ES-I3 (cell line): ENCODE results near the gene EZH1.

Experiments used
- H3K36me3 ChIP-seq: 2 replicates; pipeline ENCODE4 v1.6.1; 2013; ENCODE audit warnings: mild to moderate bottlenecking, low read length, control low read depth, moderate library complexity; ENCODE audit not compliant: insufficient read depth
- H3K4me1 ChIP-seq: 2 replicates; pipeline ENCODE4 v1.6.1; 2013; ENCODE audit warnings: mild to moderate bottlenecking, control low read depth, low read length; ENCODE audit not compliant: insufficient read depth
- H3K9ac ChIP-seq: 2 replicates; pipeline ENCODE4 v1.6.1; 2013; ENCODE audit warnings: low read depth, mild to moderate bottlenecking, low read length, moderate library complexity
- H3K9me3 ChIP-seq: 2 replicates; pipeline ENCODE4 v1.6.1; 2013; ENCODE audit warnings: mild to moderate bottlenecking, low read length, moderate library complexity; ENCODE audit not compliant: control insufficient read depth, insufficient read depth

EZH1 gene

DNA sequence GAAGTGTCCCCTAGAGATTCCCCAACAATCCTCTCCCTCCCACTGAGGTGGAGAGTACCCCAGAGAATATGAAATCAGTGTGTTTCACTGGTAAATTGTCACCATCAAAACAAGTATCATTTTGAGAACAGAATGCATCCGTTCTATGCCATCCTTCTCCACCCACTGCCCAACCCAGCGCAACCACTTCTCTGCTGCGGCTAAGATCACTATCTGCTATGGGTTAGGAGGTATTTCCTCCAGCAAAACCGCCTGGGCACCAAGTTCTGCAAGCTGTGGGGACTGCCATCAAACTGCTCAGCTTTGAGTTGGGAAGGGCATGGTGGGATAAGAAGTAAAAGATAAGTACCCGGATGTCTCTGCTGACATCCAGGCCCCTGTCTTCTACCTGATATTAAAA, 38.1 kb downstream of the EZH1 start:
- Histone ChIP-seq H3K4me1 (no peaks in the 10 kb centered on the region), H3K9ac (no peak overlapping the region), H3K36me3 (peaks cover 24% of the 10 kb centered on the region), H3K9me3 (no peaks in the 10 kb centered on the region)

DNA sequence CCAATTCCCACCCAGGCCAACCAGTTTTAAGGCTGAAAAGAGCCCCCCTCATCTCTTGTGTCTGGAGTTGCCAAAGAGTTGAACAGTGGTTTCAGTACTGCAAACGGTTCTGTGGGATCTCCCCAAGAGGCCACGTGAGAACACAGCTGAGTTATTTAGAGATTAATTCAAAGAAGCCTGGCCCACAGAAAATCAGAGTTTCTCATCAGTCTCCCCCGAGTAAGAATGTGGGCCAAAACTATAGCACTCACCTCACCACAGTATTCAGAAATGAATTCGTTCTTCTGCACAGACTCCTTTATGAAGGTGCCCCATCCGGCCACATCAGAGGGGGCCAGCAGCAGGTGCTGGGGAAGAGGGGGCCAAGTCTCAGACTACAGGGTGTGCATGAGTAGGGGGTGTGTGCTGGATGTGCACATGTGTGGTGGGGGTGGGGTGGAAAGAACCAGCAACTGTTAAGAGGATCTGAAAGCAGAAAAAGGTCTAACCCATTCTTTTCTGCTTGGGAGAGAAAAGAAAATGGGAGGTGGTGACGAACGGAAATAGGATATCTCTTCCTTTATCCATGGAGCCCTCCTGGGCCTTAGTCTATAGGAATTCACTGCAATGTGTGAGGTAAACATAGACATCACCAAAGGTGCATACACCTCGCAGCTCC, 39.9 kb downstream of the EZH1 start:
- H3K9me3 ChIP-seq: no peaks in the 10 kb centered on the region
- peaks cover 24% of the 10 kb centered on the region for H3K36me3 ChIP-seq
- H3K4me1 ChIP-seq: no peaks in the 10 kb centered on the region
- no peak overlapping the region for H3K9ac ChIP-seq

DNA sequence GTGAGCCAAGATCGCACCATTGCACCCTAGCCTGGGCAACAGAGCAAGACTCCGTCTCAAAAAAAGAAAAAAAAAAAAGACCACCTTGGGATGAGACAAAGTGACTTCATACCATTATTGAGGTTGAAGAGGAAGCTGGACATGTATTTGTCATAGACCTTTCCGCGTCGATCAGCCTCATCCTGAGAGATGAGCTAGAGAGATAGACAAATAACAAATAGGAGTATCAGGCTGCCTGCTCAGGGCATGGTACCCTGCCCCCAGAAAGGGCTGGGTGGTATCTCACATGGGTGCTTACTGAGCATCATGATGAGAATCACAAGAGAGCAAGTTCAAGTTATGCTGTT, 40.4 kb downstream of the EZH1 start:
- no peaks in the 10 kb centered on the region for H3K9me3 ChIP-seq
- H3K9ac ChIP-seq: no peak overlapping the region
- H3K4me1 ChIP-seq: no peaks in the 10 kb centered on the region
- peaks cover 24% of the 10 kb centered on the region for H3K36me3 ChIP-seq

DNA sequence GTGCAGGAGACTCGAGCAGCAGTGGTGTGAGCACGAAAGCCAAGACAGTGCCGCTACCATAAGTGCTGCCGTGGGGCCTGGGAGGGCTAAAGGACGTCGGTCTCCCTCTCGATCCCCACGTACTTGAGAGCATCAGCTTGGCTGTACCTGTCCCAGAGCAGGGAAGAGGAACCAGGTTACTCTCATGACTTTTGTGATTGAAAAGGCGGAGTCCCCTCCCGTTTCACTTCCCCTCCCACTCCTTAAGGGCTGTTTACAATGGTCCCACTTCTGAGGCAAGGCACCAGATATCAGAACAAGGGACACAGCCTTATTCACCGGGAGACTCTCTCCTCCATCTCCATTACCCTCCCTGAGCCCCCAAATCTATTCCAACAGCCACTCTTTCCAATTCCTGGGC, 42.4 kb downstream of the EZH1 start:
- Histone ChIP-seq H3K4me1 (no peaks in the 10 kb centered on the region; the same call in 1 of the 2 replicates), H3K9ac (no peak overlapping the region), H3K36me3 (peaks cover 14% of the 10 kb centered on the region), H3K9me3 (no peaks in the 10 kb centered on the region)

DNA sequence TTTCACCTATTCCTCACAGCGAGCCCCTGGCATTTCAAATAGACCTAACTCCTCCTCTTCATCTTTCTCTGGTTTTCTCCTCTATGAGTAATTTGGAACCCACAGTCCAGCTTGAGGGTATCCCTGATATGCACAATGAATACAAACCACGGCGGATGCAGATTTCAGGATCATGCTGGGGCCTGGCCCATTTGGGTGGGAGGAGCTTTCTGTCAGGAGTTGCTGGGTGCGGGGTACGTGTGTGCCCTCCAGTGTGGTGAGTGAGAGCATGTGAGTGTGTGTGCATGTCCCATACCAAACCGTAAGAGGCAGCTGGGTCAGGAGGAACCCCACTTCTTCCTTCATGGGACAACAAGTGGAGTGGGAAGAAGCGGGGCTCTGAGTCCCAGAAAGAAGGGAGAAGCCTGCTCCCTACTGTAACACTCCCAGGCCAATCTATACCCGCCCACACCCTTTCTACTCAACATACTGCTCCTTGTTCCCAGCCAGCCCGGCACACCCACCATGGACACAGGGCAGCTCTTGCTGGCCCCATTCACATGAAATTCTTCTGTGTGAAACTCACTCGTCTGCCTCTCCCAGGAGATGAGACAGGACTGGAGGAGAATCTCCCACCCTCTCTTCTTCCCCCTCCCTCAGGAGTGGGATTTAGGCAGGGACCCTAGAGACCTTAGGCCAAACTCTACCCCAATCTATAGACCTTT, 44.1 kb downstream of the EZH1 start:
- Histone ChIP-seq H3K9ac (no peak overlapping the region), H3K9me3 (no peaks in the 10 kb centered on the region), H3K4me1 (no peaks in the 10 kb centered on the region; the same call in 1 of the 2 replicates), H3K36me3 (peaks cover 8% of the 10 kb centered on the region)

DNA sequence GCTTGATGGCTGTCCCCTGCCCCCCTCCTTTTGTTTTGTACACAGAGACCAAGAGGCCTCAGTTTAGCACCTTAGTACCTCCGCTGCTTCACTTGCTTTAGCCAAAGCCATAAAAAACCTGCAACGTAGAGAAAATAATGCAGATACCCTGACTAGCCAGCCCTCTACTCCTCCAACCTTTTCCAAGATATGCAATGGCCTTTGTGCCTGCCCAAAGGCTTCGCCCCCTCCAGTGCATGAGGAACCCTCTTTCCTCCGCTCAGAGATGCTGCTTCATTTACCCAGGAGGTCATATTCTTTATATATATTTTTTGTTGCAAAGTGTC, 45.5 kb downstream of the EZH1 start:
- Histone ChIP-seq H3K4me1 (no peaks in the 10 kb centered on the region; the same call in 1 of the 2 replicates), H3K9me3 (no peaks in the 10 kb centered on the region), H3K36me3 (peaks cover 8% of the 10 kb centered on the region), H3K9ac (no peak overlapping the region)

DNA sequence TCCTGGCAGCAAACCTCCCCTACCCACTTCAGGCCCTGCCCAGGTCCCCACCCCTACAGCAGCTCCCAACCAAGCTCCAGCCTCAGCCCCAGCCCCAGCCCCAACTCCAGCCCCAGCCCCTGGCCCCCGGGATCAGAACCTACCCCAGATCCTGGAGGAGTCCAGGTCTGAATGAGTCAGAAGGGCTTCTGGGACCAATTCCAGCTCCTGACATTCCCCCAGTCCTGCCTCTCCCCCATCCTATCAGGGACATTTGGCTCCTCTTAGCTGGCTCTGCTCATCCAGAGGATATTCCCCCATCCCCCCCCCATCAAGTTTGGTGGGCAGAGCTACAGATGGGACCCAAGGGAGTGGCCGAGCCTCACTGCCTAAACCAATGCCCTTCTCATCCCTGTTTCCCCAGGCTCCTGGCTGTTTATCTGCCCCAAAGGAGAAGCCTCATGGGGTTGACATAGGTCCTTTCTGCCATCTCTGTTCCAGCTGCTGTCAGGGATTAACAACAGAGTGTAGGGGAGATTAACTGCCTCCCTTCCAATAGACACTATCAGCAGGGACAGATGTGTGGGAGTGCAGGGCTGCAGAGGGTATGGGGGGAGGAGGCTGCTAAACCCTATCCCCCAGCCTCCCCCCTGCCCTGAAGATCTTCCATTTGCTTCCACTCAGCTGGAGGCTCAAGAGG, 46.0 kb downstream of the EZH1 start:
- no peaks in the 10 kb centered on the region for H3K9me3 ChIP-seq
- H3K9ac ChIP-seq: no peak overlapping the region
- H3K4me1 ChIP-seq: no peaks in the 10 kb centered on the region; the same call in 1 of the 2 replicates
- peaks cover 6% of the 10 kb centered on the region for H3K36me3 ChIP-seq

DNA sequence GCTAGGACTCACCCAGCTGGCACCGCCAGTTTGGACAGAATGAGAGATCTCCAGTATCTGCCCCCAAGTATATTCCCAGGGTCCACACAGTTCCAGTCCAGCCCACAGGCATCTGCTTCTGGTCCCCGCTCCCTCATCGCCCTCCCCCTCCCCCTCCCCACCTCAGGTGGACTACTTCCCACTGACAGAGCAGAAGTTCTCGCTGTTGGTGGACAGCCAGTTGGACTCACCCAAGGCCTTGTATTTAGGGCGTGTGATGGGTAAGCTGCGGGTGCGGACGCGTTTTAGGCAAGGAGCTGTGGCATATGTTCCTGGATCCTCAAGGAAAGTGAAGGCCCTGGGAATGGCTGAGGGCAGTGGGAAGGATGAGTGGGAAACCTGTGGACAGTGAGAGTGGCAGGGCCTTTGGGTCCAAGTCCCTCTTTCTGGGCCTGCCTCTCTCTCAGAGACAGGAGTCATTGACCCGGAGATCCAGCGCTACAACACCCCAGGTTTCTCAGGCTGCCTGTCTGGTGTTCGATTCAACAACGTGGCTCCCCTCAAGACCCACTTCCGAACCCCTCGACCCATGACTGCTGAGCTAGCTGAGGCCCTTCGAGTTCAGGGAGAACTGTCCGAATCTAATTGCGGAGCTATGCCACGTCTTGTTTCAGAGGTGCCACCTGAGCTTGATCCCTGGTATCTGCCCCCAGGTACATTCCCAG, 47.6 kb downstream of the EZH1 start:
- Histone ChIP-seq H3K36me3 (no peaks in the 10 kb centered on the region), H3K4me1 (no peaks in the 10 kb centered on the region; the same call in 1 of the 2 replicates), H3K9me3 (no peaks in the 10 kb centered on the region), H3K9ac (no peak overlapping the region)

DNA sequence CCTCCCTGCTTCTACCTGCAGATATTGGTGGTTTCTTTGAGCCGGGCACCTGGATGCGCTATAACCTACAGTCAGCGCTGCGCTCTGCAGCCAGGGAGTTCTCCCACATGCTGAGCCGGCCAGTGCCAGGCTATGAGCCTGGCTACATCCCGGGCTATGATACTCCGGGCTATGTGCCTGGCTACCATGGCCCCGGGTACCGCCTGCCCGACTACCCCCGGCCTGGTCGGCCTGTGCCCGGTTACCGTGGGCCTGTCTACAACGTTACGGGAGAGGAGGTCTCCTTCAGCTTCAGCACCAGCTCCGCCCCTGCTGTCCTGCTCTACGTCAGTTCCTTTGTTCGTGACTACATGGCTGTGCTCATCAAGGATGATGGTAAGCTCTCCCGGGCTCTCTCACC, 49.3 kb downstream of the EZH1 start:
- Histone ChIP-seq H3K4me1 (no peaks in the 10 kb centered on the region; the same call in 1 of the 2 replicates), H3K36me3 (no peaks in the 10 kb centered on the region), H3K9ac (no peak overlapping the region), H3K9me3 (no peaks in the 10 kb centered on the region)

DNA sequence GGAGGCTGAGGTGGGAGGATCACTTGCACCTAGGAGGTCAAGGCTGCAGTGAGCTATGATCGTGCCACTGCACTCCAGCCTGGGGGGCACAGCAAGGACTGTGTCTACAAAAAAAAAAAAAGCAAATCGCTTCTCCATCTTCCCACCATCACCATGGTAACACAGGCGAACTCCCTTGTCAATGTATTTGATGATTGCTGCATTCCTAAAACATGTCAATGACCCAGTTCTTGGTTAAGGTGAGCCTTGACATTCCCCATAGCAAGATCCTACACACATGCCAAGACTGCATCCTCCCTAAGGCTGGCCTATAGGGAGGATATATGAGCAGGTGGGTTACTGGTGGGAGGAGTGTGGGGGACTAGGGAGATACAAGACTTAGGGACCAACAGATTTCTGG, 50.3 kb downstream of the EZH1 start:
- Histone ChIP-seq H3K4me1 (no peaks in the 10 kb centered on the region; the same call in 1 of the 2 replicates), H3K9ac (no peak overlapping the region), H3K36me3 (no peaks in the 10 kb centered on the region), H3K9me3 (no peaks in the 10 kb centered on the region)

DNA sequence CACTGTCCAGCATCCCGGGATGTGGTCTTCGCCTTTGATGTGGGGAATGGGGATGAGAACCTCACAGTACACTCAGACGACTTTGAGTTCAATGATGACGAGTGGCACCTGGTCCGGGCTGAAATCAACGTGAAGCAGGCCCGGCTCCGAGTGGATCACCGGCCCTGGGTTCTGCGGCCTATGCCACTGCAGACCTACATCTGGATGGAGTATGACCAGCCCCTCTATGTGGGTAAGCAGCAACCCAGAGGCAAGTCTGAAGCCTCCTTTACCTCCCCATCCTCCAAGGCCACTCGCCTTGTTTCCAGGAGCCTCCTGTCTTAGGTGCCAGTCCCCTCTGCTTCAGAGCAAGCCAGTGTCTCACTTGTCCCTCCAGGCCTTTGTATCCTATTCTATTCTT, 52.4 kb downstream of the EZH1 start:
- no peaks in the 10 kb centered on the region for H3K9me3 ChIP-seq
- no peaks in the 10 kb centered on the region for H3K36me3 ChIP-seq
- H3K4me1 ChIP-seq: peaks cover 8% of the 10 kb centered on the region; the same call in 1 of the 2 replicates
- no peak overlapping the region for H3K9ac ChIP-seq

DNA sequence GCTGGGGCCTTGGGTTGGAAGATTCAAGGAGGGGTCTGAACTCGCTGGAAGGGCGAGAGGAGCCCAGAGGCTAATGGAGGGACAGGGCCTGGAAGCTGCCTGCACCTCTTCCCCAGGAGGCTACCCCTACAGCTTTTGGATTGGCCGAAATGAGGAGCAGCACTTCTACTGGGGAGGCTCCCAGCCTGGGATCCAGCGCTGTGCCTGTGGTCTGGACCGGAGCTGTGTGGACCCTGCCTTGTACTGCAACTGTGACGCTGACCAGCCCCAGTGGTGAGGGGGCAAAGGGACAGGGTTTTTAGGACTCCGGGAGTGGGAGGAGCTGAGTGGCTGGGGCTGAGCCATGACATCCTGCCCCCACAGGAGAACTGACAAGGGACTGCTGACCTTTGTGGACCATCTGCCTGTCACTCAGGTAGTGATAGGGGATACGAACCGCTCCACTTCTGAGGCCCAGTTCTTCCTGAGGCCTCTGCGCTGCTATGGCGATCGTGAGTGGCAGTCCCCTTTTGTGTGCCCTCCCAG, 53.8 kb downstream of the EZH1 start:
- Histone ChIP-seq H3K36me3 (no peaks in the 10 kb centered on the region), H3K9ac (no peak overlapping the region), H3K4me1 (peaks cover 8% of the 10 kb centered on the region; the same call in 1 of the 2 replicates), H3K9me3 (no peaks in the 10 kb centered on the region)

DNA sequence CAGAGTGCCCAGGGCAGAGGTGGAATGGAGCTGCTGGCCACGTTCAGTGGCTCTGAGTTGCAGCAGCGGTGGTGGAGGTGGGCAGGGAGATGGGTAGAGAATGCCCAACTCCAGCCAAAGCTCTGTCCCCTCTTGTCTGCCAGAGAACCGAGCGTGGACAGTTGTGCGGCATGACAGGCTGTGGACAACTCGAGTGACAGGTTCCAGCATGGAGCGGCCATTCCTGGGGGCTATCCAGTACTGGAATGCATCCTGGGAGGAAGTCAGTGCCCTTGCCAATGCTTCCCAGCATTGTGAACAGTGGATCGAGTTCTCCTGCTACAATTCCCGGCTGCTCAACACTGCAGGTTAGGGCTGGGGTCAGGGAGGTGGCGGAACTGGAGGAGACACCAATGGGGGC, 54.2 kb downstream of the EZH1 start:
- H3K9ac ChIP-seq: no peak overlapping the region
- no peaks in the 10 kb centered on the region for H3K9me3 ChIP-seq
- H3K36me3 ChIP-seq: no peaks in the 10 kb centered on the region
- H3K4me1 ChIP-seq: peaks cover 8% of the 10 kb centered on the region; the same call in 1 of the 2 replicates

DNA sequence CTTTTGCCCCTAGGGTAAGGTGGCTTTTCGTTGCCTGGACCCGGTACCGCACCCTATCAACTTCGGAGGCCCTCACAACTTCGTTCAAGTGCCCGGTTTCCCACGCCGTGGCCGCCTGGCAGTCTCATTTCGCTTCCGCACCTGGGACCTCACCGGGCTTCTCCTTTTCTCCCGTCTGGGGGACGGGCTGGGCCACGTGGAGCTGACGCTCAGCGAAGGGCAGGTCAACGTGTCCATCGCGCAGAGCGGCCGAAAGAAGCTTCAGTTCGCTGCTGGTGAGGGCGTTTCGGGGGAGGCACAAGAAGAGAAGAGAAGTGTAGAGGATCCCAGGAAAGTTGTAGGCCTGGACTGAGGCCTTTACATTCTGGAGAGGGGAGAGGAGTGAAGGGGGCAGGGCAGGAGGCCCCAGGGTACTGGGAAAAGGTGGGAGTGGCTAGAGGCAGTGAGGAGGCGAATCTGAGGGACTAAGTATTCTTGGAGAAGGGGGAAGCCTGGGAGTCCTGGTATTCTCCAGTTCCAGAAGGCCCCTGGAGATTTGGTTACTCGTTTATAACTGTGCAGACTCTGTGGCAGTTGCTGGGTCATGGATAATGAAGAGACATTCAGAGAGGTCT, 57.0 kb downstream of the EZH1 start:
- H3K9ac ChIP-seq: no peak overlapping the region
- no peaks in the 10 kb centered on the region for H3K36me3 ChIP-seq
- H3K4me1 ChIP-seq: peaks cover 12% of the 10 kb centered on the region; the same call in 1 of the 2 replicates

More for the DNA sequence above, 57.0 kb downstream of the EZH1 start:
- H3K9me3 ChIP-seq: no peaks in the 10 kb centered on the region
